ENCODE data around the gene ADAMTS1. TPM values are rescaled to one million over a fixed set of nuclear protein-coding genes. Genes with fewer than 3 reads are reported as not detected.
A peak's percentile ranks its signal among the peaks of the same experiment; 100 is the strongest.

Gene ADAMTS1
- total RNA-seq, 2 donors from 2014 or later, result 24.2 to 24.3 TPM

DNA sequence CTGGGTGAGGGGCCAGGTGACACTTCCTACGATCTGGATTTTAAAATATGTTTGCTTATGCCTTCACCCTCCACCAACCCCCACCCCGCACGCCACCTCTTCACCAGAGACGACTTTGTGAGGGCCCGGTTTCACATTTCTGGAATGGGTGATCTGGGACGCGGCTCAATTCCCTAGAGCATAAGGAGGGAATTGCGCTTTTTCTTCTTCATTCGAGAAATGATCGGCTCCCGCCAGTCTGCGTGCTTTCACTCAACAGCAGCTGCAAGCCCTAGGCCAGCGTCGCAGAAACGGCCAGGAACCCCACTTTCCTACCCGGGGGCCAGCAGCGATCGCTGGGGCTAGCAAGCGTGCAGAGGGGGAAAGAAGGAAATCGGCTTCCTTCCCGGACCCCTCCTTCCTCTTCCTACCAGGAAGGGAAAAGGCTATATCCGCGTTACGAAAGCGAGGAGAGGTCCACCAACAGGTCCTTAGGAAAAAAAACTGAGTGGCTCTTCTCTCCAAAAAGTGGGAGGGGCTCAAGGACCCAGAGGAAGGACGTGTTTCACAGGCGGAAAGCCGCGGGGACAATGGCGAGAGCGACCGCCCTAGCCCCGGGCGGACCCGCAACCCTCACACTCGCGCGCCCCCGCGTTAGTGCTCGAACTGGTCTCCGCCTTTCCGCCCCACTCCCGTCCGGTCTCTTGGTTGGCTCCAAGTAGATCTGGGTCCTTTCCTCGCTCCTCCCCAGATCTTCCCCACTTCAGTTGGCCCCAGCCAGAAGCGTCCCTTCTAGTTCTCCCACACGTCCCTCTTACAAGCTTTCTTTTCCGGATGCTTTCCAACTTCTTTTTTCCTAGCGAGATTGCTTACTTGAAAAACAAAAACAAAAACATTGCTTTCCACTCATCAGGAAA is 1.1 kb upstream of the ADAMTS1 start:
- Histone ChIP-seq H3K27ac (ENCODE audit: low read depth, low read length) (peak overlapping the region; percentile 69), H3K4me3 (ENCODE audit: low read length) (peak overlapping the region; percentile 93), H3K9ac (ENCODE audit: extremely low read depth, low read length, poor library complexity, severe bottlenecking) (peak overlapping the region; percentile 62), H3K36me3 (ENCODE audit: control insufficient read depth, insufficient read depth, low read length) (peaks cover 12% of the 10 kb centered on the region), H3K9me3 (ENCODE audit: control insufficient read depth, low read length) (no peaks in the 10 kb centered on the region), H3K4me1 (ENCODE audit: control insufficient read depth, insufficient read depth, low read length) (no peaks in the 10 kb centered on the region), H3K27me3 (ENCODE audit: control insufficient read depth, insufficient read depth, low read length, poor library complexity, severe bottlenecking) (peaks cover 12% of the 10 kb centered on the region)
- peaks cover 2% of the 10 kb centered on the region for H3K9me3 Mint-ChIP-seq
- peaks cover 30% of the 10 kb centered on the region for H3K4me1 Mint-ChIP-seq
- 3 to 6% methylated on average over 23 to 50 of the region's 50 CpGs for WGBS, 2 experiments (ENCODE audit: insufficient coverage in 1 of 2, insufficient read length in 1 of 2)
- H3K36me3 Mint-ChIP-seq (ENCODE audit: low read depth), result peaks cover 15% of the 10 kb centered on the region
- TF ChIP-seq, protein P1, sequence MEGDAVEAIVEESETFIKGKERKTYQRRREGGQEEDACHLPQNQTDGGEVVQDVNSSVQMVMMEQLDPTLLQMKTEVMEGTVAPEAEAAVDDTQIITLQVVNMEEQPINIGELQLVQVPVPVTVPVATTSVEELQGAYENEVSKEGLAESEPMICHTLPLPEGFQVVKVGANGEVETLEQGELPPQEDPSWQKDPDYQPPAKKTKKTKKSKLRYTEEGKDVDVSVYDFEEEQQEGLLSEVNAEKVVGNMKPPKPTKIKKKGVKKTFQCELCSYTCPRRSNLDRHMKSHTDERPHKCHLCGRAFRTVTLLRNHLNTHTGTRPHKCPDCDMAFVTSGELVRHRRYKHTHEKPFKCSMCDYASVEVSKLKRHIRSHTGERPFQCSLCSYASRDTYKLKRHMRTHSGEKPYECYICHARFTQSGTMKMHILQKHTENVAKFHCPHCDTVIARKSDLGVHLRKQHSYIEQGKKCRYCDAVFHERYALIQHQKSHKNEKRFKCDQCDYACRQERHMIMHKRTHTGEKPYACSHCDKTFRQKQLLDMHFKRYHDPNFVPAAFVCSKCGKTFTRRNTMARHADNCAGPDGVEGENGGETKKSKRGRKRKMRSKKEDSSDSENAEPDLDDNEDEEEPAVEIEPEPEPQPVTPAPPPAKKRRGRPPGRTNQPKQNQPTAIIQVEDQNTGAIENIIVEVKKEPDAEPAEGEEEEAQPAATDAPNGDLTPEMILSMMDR (conservative IDR thresholded peaks at IDR 0.05), result peak; percentile 32
- DNase-seq, result peak; percentile 90
- H3K4me3 Mint-ChIP-seq, result peak overlapping the region; percentile 80
- peak overlapping the region; percentile 97 for H3K27ac Mint-ChIP-seq
- peaks cover 17% of the 10 kb centered on the region for H3K27me3 Mint-ChIP-seq (ENCODE audit: insufficient read depth)

DNA sequence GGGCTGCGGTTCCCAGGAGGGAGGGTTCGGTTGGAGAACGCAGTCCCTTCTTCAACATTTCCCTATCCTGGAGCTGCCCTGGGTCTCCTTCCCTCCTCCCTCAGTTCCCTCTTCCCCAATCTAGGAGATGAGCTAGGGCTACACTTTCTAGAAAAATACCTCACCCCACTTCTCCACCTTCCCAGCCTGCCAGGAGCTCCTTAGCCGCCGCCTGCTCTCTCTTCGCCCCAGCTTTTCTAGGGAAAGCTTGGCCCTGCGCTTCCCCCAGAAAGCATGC is 488 bp upstream of the ADAMTS1 start:
- Mint-ChIP-seq H3K27ac (peak overlapping the region; percentile 97), H3K9me3 (peaks cover 2% of the 10 kb centered on the region), H3K4me3 (peak overlapping the region; percentile 80), H3K4me1 (peaks cover 25% of the 10 kb centered on the region), H3K27me3 (ENCODE audit: insufficient read depth) (peaks cover 17% of the 10 kb centered on the region), H3K36me3 (ENCODE audit: low read depth) (peaks cover 19% of the 10 kb centered on the region)
- peak overlapping the region; percentile 32 for H3K27ac ChIP-seq (ENCODE audit: low read depth, low read length)
- 0 to 3% methylated on average over 5 to 7 of the region's 7 CpGs for WGBS, 2 experiments (ENCODE audit: insufficient coverage in 1 of 2, insufficient read length in 1 of 2)
- TF ChIP-seq, protein P1 (conservative IDR thresholded peaks at IDR 0.05), result peak; percentile 10
- H3K4me3 ChIP-seq (ENCODE audit: low read length), result peak overlapping the region; percentile 93
- no peaks in the 10 kb centered on the region for H3K4me1 ChIP-seq (ENCODE audit: control insufficient read depth, insufficient read depth, low read length)
- H3K9ac ChIP-seq (ENCODE audit: extremely low read depth, low read length, poor library complexity, severe bottlenecking), result peak overlapping the region; percentile 62
- peaks cover 12% of the 10 kb centered on the region for H3K27me3 ChIP-seq (ENCODE audit: control insufficient read depth, insufficient read depth, low read length, poor library complexity, severe bottlenecking)
- no peak for DNase-seq
- no peaks in the 10 kb centered on the region for H3K9me3 ChIP-seq (ENCODE audit: control insufficient read depth, low read length)
- peaks cover 17% of the 10 kb centered on the region for H3K36me3 ChIP-seq (ENCODE audit: control insufficient read depth, insufficient read depth, low read length)

DNA sequence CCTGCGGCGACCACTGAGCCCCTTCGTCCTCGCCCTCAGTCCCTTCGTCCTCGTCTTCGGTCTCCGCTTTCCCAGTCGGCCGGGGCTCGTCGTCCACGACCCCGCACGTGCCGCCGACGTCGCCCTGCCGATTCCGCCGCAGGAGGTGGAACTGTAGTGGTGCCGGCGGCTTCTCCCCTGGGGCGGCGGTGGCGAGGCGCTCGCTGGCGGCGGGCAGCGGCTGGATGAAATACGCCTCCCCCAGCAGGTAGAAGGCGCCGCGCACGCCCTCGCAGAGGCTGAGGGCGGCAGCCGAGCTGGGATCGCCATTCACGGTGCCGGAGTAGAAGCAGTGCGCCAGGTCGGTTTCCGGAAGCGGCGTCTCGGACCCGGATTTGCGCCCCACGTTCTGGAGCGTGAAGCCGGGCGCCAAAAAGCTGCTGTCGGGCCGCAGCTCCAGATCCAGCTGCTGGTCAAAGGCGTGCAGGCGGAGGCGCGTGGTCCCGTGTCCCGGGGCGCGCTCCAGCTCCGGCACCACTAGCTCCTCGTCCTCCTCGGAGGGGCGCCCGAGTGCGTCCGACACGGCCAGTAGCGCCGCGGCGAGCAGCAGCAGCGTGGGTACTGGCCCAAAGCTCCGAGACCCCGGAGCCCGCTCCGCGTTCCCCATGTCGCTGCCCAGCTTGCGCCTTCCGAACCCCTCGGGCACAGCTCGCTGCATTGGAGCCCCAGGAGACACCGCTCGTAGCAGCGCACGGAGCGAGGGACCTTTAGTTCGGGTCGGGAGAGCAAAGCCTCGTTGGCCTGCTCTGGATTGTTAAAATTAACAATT is 747 bp downstream of the ADAMTS1 start:
- TF ChIP-seq, protein P1 (conservative IDR thresholded peaks at IDR 0.05), result no peak
- Mint-ChIP-seq H3K27me3 (ENCODE audit: insufficient read depth) (peaks cover 17% of the 10 kb centered on the region), H3K4me1 (peaks cover 24% of the 10 kb centered on the region), H3K9me3 (peaks cover 2% of the 10 kb centered on the region), H3K4me3 (peak overlapping the region; percentile 80), H3K27ac (peak overlapping the region; percentile 94), H3K36me3 (ENCODE audit: low read depth) (peaks cover 31% of the 10 kb centered on the region)
- H3K27ac ChIP-seq (ENCODE audit: low read depth, low read length), result peak overlapping the region; percentile 3
- peak overlapping the region; percentile 93 for H3K4me3 ChIP-seq (ENCODE audit: low read length)
- peak overlapping the region; percentile 87 for H3K9ac ChIP-seq (ENCODE audit: extremely low read depth, low read length, poor library complexity, severe bottlenecking)
- peak; percentile 72 for DNase-seq
- H3K27me3 ChIP-seq (ENCODE audit: control insufficient read depth, insufficient read depth, low read length, poor library complexity, severe bottlenecking), result peaks cover 12% of the 10 kb centered on the region
- no peaks in the 10 kb centered on the region for H3K4me1 ChIP-seq (ENCODE audit: control insufficient read depth, insufficient read depth, low read length)
- peaks cover 30% of the 10 kb centered on the region for H3K36me3 ChIP-seq (ENCODE audit: control insufficient read depth, insufficient read depth, low read length)
- 0% methylated on average over 30 to 96 of the region's 96 CpGs for WGBS, 2 experiments (ENCODE audit: insufficient coverage in 1 of 2, insufficient read length in 1 of 2)
- H3K9me3 ChIP-seq (ENCODE audit: control insufficient read depth, low read length), result no peaks in the 10 kb centered on the region

All from endodermal cell (in vitro differentiated cells).